Hepatocyte (in vitro differentiated cells): ENCODE data around the gene AHSP.

Experiments
- EZH2 ChIP-seq: fragments of 200-600 bp; sonication (generic); IDR thresholded peaks from 2 replicates; pipeline ENCODE4 v1.6.1; 2016; ENCODE audit warnings: antibody characterized with exemption, mild to moderate bottlenecking, borderline replicate concordance
- EZH2phosphoT487 ChIP-seq: fragments of 200-600 bp; sonication (generic); IDR thresholded peaks from one replicate; pipeline ENCODE4 v1.6.1; 2018; ENCODE audit warnings: antibody characterized with exemption, mild to moderate bottlenecking, low read depth, moderate library complexity; ENCODE audit not compliant: unreplicated experiment, severe bottlenecking
- TF ChIP-seq, protein P1 (sequence below): fragments of 200-600 bp; sonication (generic); IDR thresholded peaks from 2 replicates; pipeline ENCODE4 v1.5.1; 2016; ENCODE audit warnings: antibody characterized with exemption, mild to moderate bottlenecking; ENCODE audit not compliant: poor library complexity

DNA sequence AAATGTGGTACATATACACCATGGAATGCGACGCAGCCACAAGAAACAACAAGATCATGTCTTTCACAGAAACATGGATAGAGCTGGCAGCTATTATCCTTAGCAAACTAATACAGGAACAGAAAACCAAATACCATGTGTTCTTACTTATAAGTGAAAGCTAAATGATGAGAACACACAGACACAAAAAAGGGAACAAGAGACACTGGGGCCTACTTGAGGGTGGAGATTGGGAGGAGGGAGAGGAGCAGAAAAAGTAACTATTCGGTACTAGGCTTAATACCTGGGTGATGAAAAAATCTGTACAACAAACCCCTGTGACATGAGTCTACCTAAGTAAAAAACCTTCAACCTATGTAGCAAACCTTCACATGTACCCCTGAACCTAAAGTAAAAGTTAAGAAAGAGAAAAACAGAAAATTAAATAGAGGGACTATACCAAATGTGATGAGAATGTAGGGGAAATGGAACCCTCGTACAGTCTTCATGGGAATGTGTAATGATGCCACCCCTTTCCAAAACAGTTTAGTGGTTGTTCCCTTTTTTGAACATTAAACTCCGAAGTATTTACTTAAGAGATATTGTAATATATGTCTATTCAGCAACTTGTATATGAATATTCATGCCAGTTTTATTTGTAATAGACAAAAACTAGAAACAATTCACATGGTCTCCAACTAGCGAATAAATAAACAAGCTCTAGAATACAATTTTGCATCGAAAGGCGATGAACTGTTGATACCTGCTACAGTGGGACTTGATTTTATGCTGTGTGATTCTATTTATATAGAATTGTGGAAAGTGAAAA lies 33.9 kb downstream of the AHSP start:
- TF ChIP-seq, protein P1, sequence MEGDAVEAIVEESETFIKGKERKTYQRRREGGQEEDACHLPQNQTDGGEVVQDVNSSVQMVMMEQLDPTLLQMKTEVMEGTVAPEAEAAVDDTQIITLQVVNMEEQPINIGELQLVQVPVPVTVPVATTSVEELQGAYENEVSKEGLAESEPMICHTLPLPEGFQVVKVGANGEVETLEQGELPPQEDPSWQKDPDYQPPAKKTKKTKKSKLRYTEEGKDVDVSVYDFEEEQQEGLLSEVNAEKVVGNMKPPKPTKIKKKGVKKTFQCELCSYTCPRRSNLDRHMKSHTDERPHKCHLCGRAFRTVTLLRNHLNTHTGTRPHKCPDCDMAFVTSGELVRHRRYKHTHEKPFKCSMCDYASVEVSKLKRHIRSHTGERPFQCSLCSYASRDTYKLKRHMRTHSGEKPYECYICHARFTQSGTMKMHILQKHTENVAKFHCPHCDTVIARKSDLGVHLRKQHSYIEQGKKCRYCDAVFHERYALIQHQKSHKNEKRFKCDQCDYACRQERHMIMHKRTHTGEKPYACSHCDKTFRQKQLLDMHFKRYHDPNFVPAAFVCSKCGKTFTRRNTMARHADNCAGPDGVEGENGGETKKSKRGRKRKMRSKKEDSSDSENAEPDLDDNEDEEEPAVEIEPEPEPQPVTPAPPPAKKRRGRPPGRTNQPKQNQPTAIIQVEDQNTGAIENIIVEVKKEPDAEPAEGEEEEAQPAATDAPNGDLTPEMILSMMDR: no peak
- TF ChIP-seq EZH2 (no peak), EZH2phosphoT487 (no peak)
